Erythroblast (primary cell): ENCODE data around the gene BAIAP2.

Experiments used
- DNase-seq, 2 experiments: peaks; one replicate each; lab custom pipeline; 2025; lab: John Stamatoyannopoulos, UW
- GATA1 ChIP-seq: IDR thresholded peaks from 2 replicates; pipeline ENCODE4 v1.6.1; 2011; ENCODE audit warnings: low read depth, mild to moderate bottlenecking, control low read depth, low read length, moderate library complexity
- POLR2A ChIP-seq: IDR thresholded peaks from 2 replicates; pipeline ENCODE4 v1.6.1; 2011; ENCODE audit warnings: mild to moderate bottlenecking, low read length

Gene BAIAP2

GRCh38 chr17:81126281-81127132 lies 91.6 kb downstream of the BAIAP2 start:
- DNase-seq, result no peak
- TF ChIP-seq GATA1, result no peak
- TF ChIP-seq POLR2A, result no peak

- TF ChIP-seq GATA1 (no peak), POLR2A (no peak)
- DNase-seq, result no peak
Observed at GRCh38 chr17:81127133-81127455, 92.1 kb downstream of the BAIAP2 start.

GRCh38 chr17:81127526-81128177 lies 92.7 kb downstream of the BAIAP2 start:
- no peak for DNase-seq
- TF ChIP-seq POLR2A, result no peak
- TF ChIP-seq GATA1, result no peak

- TF ChIP-seq GATA1 (no peak), POLR2A (no peak)
- DNase-seq, result no peak
Observed at GRCh38 chr17:81128338-81128737, 93.4 kb downstream of the BAIAP2 start.

- no peak for TF ChIP-seq POLR2A
- TF ChIP-seq GATA1, result no peak
Observed at GRCh38 chr17:81128774-81129173, 93.8 kb downstream of the BAIAP2 start.

GRCh38 chr17:81129289-81129688 lies 94.3 kb downstream of the BAIAP2 start:
- TF ChIP-seq POLR2A (no peak), GATA1 (no peak)
- no peak for DNase-seq

More at GRCh38 chr17:81128774-81129173, 93.8 kb downstream of the BAIAP2 start:
- DNase-seq, result no peak

- TF ChIP-seq POLR2A (no peak), GATA1 (no peak)
- DNase-seq, result no peak
Observed at GRCh38 chr17:81129711-81130367, 94.9 kb downstream of the BAIAP2 start.

- TF ChIP-seq GATA1 (no peak), POLR2A (no peak)
- DNase-seq, result no peak
Observed at GRCh38 chr17:81130385-81131361, 95.7 kb downstream of the BAIAP2 start.

GRCh38 chr17:81131486-81132196 lies 96.7 kb downstream of the BAIAP2 start:
- DNase-seq, result no peak
- no peak for TF ChIP-seq POLR2A
- no peak for TF ChIP-seq GATA1

GRCh38 chr17:81132197-81132540 lies 97.2 kb downstream of the BAIAP2 start:
- no peak for TF ChIP-seq GATA1
- TF ChIP-seq POLR2A, result no peak
- no peak for DNase-seq

- TF ChIP-seq GATA1 (no peak), POLR2A (no peak)
- DNase-seq, result no peak
Observed at GRCh38 chr17:81132770-81133723, 98.1 kb downstream of the BAIAP2 start.
